SK-N-SH (cell line): ENCODE results near the gene CCDC106. TPM values are rescaled to one million over a fixed set of nuclear protein-coding genes. Genes with fewer than 3 reads are reported as not detected.

Source experiments
- CTCF ChIA-PET: fragments of 300-600, 350-600 bp; formaldehyde crosslinking; extraction: SDS; loops from one replicate; lab custom pipeline; 2021; lab: Yijun Ruan, JAX
- POLR2A ChIA-PET: fragments of 350-600 bp; sonication (Branson Sonifier 250); formaldehyde crosslinking; extraction: SDS; loops from one replicate; lab custom pipeline; 2020; ENCODE audit warnings: antibody characterized with exemption, inconsistent platforms; lab: Yijun Ruan, JAX
- DNase-seq: peaks from one replicate; pipeline ENCODE4 v3.0.0; 2012
- H2AFZ ChIP-seq: fragments of 200-600 bp; sonication (generic); 2 replicates; pipeline ENCODE4 v1.8.1; 2016; ENCODE audit warnings: antibody characterized with exemption, mild to moderate bottlenecking, low read depth
- H3F3A ChIP-seq: fragments of 200-600 bp; sonication (generic); replicated peaks from 2 replicates; pipeline ENCODE3; 2016; ENCODE audit warnings: antibody characterized with exemption, mild to moderate bottlenecking; ENCODE audit not compliant: insufficient read depth
- H3K27ac ChIP-seq, 2 experiments: fragments of 200-500 bp in 1 of 2; fragments of 200-600 bp in 1 of 2; sonication (Bioruptor generic) in 1 of 2; sonication (generic), shearing (Covaris generic) in 1 of 2; 2 replicates each; pipeline versions ENCODE4 v1.5.1 to v1.6.1; 2014 to 2016; ENCODE audit warnings: low read depth in 2 of 2, inconsistent platforms in 1 of 2, low read length in 1 of 2, mild to moderate bottlenecking in 1 of 2, mixed read lengths in 1 of 2
- H3K27me3 ChIP-seq: fragments of 200-600 bp; sonication (generic), shearing (Covaris generic); 2 replicates; pipeline ENCODE4 v1.6.1; 2016; ENCODE audit warnings: mixed run types; ENCODE audit not compliant: insufficient read depth
- H3K36me3 ChIP-seq, 2 experiments: fragments of 200-500 bp in 1 of 2; fragments of 200-600 bp in 1 of 2; sonication (Bioruptor generic) in 1 of 2; sonication (generic) in 1 of 2; replicated peaks in 1 of 2; 2 replicates each; pipeline versions ENCODE3 to v1.5.1; 2014 to 2016; ENCODE audit warnings: low read length in 1 of 2, mild to moderate bottlenecking in 1 of 2; ENCODE audit not compliant: insufficient read depth in 2 of 2, control insufficient read depth in 1 of 2
- H3K4me1 ChIP-seq, 2 experiments: fragments of 200-500 bp in 1 of 2; fragments of 200-600 bp in 1 of 2; sonication (Bioruptor generic) in 1 of 2; sonication (generic), shearing (Covaris generic) in 1 of 2; 2 replicates each; pipeline versions ENCODE4 v1.5.1 to v1.6.1; 2014 to 2016; ENCODE audit warnings: low read depth in 1 of 2, low read length in 1 of 2, mixed run types in 1 of 2; ENCODE audit not compliant: insufficient read depth in 2 of 2, control insufficient read depth in 1 of 2
- H3K4me2 ChIP-seq: fragments of 200-600 bp; sonication (generic), shearing (Covaris generic); 2 replicates; pipeline ENCODE4 v1.6.1; 2017; ENCODE audit warnings: mixed run types
- H3K4me3 ChIP-seq, 2 experiments: fragments of 200-500 bp in 1 of 2; fragments of 200-600 bp in 1 of 2; sonication (Bioruptor generic) in 1 of 2; sonication (generic), shearing (Covaris generic) in 1 of 2; 2 replicates each; pipeline versions ENCODE4 v1.5.1 to v1.8.1; 2014 to 2016; ENCODE audit warnings: low read depth in 2 of 2, inconsistent platforms in 1 of 2, low read length in 1 of 2, mild to moderate bottlenecking in 1 of 2, mixed read lengths in 1 of 2, moderate library complexity in 1 of 2
- H3K79me2 ChIP-seq: fragments of 200-600 bp; sonication (generic); 2 replicates; pipeline ENCODE4 v1.8.1; 2017; ENCODE audit warnings: mild to moderate bottlenecking; ENCODE audit not compliant: insufficient read depth
- H3K9ac ChIP-seq: fragments of 200-600 bp; sonication (generic); 2 replicates; pipeline ENCODE4 v1.6.1; 2017; ENCODE audit warnings: mixed run types
- H3K9me2 ChIP-seq: fragments of 200-600 bp; sonication (generic); 2 replicates; pipeline ENCODE4 v1.6.1; 2017; ENCODE audit warnings: mixed run types
- H3K9me3 ChIP-seq: fragments of 200-600 bp; sonication (generic); 2 replicates; pipeline ENCODE4 v1.6.1; 2017; ENCODE audit warnings: mixed run types, mild to moderate bottlenecking, moderate library complexity
- H4K20me1 ChIP-seq: fragments of 200-600 bp; sonication (generic); 2 replicates; pipeline ENCODE4 v1.6.1; 2017; ENCODE audit warnings: mild to moderate bottlenecking, mixed run types; ENCODE audit not compliant: insufficient read depth
- ELF1 ChIP-seq: IDR thresholded peaks from 2 replicates; pipeline ENCODE4 v1.4.0; 2012
- EZH2phosphoT487 ChIP-seq: fragments of 200-600 bp; sonication (generic); IDR thresholded peaks from 2 replicates; pipeline ENCODE4 v1.6.1; 2017; ENCODE audit warnings: low read depth, mixed run types, mild to moderate bottlenecking, antibody characterized with exemption, moderate library complexity, borderline replicate concordance
- FOXJ3 ChIP-seq: sonication (generic); formaldehyde crosslinking; IDR thresholded peaks from 2 replicates; pipeline ENCODE4 v1.5.1; 2020; ENCODE audit warnings: mild to moderate bottlenecking, missing genetic modification reagents
- FOXM1 ChIP-seq: IDR thresholded peaks from 2 replicates; pipeline ENCODE4 v1.4.0; 2012; ENCODE audit warnings: low read depth, mild to moderate bottlenecking
- GABPA ChIP-seq: IDR thresholded peaks from 2 replicates; pipeline ENCODE4 v1.4.0; 2012; ENCODE audit warnings: low read depth, mild to moderate bottlenecking
- MEF2A ChIP-seq: IDR thresholded peaks from 2 replicates; pipeline ENCODE4 v1.4.0; 2012; ENCODE audit warnings: low read depth, borderline replicate concordance
- NFIC ChIP-seq: IDR thresholded peaks from 2 replicates; pipeline ENCODE4 v1.4.0; 2012; ENCODE audit warnings: borderline replicate concordance
- NRF1 ChIP-seq: IDR thresholded peaks from 2 replicates; pipeline ENCODE4 v1.6.1; 2012; ENCODE audit warnings: low read depth, mild to moderate bottlenecking, low read length
- POLR2AphosphoS5 ChIP-seq: IDR thresholded peaks from 2 replicates; pipeline ENCODE4 v1.6.1; 2012; ENCODE audit warnings: low read depth, low read length
- RAD21 ChIP-seq: IDR thresholded peaks from 2 replicates; pipeline ENCODE4 v1.6.1; 2012; ENCODE audit warnings: mild to moderate bottlenecking, low read length
- RXRA ChIP-seq: IDR thresholded peaks from 2 replicates; pipeline ENCODE4 v1.4.0; 2012; ENCODE audit warnings: low read depth, mild to moderate bottlenecking, borderline replicate concordance
- SMC3 ChIP-seq: IDR thresholded peaks from 2 replicates; pipeline ENCODE4 v1.6.1; 2012; ENCODE audit warnings: low read depth, low read length, improper control_type of control experiment
- TEAD4 ChIP-seq: IDR thresholded peaks from 2 replicates; pipeline ENCODE4 v1.4.0; 2012; ENCODE audit warnings: mild to moderate bottlenecking, borderline replicate concordance; ENCODE audit not compliant: insufficient read depth
- WGBS: methylation state at CpG from one replicate; pipeline ENCODE4 v1.1.6; 2017; ENCODE audit warnings: low lambda C conversion rate; 5-methylcytosine and 5-hydroxymethylcytosine counted together
- polyA plus RNA-seq, 3 experiments: library from polyadenylated mRNA; depleted of rRNA; stranded (reverse); fragments of >200 nt; gene quantifications; 2 replicates each; pipeline ENCODE4 v1.2.3, GENCODE V29; 2012
- TF ChIP-seq, protein P1 (sequence below): IDR thresholded peaks from 2 replicates; pipeline ENCODE4 v1.4.0; 2012; ENCODE audit warnings: low read depth
- TF ChIP-seq, protein P2 (sequence below): IDR thresholded peaks from 2 replicates; pipeline ENCODE4 v1.4.0; 2012; ENCODE audit warnings: low read depth, borderline replicate concordance
- TF ChIP-seq, protein P3 (sequence below): fragments of 200-600 bp; sonication (generic); IDR thresholded peaks from 2 replicates; pipeline ENCODE4 v1.6.1; 2017; ENCODE audit warnings: antibody characterized with exemption, mild to moderate bottlenecking, moderate library complexity

The CCDC106 gene
- polyA plus RNA-seq, 1 of the 3 experiments (the other 2 are of a cell fraction) = 27.1 TPM

DNA sequence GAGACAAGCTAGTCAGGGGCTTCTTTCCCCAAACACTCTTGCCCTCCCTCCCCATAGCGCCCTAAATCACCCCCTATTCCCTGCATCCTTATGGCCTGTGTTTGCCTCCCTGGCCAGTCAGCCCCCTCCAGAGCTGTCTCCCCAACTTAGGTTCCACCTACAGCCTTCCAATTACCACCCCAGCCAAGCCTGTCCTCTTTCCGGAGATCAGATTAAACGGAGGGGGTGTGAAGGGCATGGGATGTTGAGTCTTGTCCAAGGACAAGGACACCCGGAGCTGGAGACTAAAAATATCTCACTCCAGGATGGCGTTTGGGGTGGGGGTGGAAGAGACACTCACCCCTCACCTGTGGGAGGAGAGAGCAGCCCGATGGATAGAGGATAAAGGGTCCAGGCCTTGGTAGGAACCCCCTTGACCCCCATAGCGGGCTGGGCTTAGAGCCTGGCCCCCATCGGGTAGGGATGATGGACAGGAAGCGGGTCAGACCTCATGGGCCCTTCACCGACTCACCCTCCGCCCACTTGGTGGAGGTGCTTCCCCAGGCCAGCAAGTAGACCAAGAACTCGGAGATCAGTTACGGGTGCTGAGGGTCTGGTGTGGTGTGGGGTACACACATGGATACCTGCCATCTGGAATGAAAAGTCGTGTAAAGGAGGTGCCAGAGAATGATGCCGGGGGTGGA is 36.6 kb upstream of the CCDC106 start:
- Histone ChIP-seq H3K4me3 (no peak overlapping the region), H3K9me3 (no peaks in the 10 kb centered on the region), H3K27me3 (no peaks in the 10 kb centered on the region), H3K36me3 (peaks cover 24 to 32% of the 10 kb centered on the region in 2 experiments), H3K79me2 (peaks cover 67% of the 10 kb centered on the region), H3K27ac (no peak overlapping the region), H3K4me2 (no peak overlapping the region), H3F3A (no peaks in the 10 kb centered on the region), H3K9ac (no peak overlapping the region), H4K20me1 (peaks cover 53% of the 10 kb centered on the region), H3K9me2 (no peaks in the 10 kb centered on the region)
- DNase-seq = peak; percentile 9
- CTCF ChIA-PET = interaction anchor here (1.6 kb wide), 1 partner anchor 144 kb away, joined by 6 read pairs; no protein-coding TSS in a partner anchor
- 88% methylated on average over 15 of the region's 15 CpGs for WGBS
- POLR2A ChIA-PET = interaction anchor here (0.6 kb wide), 1 partner anchor 25 kb away, joined by 4 read pairs; no protein-coding TSS in a partner anchor
- no peak for TF ChIP-seq NFIC
- TF ChIP-seq ELF1 = no peak
- TF ChIP-seq, protein P1, sequence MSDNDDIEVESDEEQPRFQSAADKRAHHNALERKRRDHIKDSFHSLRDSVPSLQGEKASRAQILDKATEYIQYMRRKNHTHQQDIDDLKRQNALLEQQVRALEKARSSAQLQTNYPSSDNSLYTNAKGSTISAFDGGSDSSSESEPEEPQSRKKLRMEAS = no peak
- TF ChIP-seq RAD21 = no peak
- no peak for TF ChIP-seq NRF1
- TF ChIP-seq MEF2A = no peak
- TF ChIP-seq SMC3 = no peak
- no peak for TF ChIP-seq RXRA
- no peak for TF ChIP-seq GABPA
- TF ChIP-seq, protein P2, sequence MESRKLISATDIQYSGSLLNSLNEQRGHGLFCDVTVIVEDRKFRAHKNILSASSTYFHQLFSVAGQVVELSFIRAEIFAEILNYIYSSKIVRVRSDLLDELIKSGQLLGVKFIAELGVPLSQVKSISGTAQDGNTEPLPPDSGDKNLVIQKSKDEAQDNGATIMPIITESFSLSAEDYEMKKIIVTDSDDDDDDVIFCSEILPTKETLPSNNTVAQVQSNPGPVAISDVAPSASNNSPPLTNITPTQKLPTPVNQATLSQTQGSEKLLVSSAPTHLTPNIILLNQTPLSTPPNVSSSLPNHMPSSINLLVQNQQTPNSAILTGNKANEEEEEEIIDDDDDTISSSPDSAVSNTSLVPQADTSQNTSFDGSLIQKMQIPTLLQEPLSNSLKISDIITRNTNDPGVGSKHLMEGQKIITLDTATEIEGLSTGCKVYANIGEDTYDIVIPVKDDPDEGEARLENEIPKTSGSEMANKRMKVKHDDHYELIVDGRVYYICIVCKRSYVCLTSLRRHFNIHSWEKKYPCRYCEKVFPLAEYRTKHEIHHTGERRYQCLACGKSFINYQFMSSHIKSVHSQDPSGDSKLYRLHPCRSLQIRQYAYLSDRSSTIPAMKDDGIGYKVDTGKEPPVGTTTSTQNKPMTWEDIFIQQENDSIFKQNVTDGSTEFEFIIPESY = no peak
- no peak for TF ChIP-seq TEAD4
- TF ChIP-seq, protein P3, sequence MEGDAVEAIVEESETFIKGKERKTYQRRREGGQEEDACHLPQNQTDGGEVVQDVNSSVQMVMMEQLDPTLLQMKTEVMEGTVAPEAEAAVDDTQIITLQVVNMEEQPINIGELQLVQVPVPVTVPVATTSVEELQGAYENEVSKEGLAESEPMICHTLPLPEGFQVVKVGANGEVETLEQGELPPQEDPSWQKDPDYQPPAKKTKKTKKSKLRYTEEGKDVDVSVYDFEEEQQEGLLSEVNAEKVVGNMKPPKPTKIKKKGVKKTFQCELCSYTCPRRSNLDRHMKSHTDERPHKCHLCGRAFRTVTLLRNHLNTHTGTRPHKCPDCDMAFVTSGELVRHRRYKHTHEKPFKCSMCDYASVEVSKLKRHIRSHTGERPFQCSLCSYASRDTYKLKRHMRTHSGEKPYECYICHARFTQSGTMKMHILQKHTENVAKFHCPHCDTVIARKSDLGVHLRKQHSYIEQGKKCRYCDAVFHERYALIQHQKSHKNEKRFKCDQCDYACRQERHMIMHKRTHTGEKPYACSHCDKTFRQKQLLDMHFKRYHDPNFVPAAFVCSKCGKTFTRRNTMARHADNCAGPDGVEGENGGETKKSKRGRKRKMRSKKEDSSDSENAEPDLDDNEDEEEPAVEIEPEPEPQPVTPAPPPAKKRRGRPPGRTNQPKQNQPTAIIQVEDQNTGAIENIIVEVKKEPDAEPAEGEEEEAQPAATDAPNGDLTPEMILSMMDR = no peak
- TF ChIP-seq FOXJ3 = no peak
- TF ChIP-seq POLR2AphosphoS5 = no peak
- no peak for TF ChIP-seq EZH2phosphoT487
- no peak for TF ChIP-seq FOXM1
- TF ChIP-seq, all 33 proteins: peak for 0
- H2AFZ ChIP-seq = no peak overlapping the region
- peaks cover 0 to 5% of the 10 kb centered on the region in 2 experiments; a peak in 2 of 4 replicates for H3K4me1 ChIP-seq
